Activated T-cell treated with anti-CD3 and anti-CD28 coated beads, Interleukin-2, amount 50 U/mL, for 1 hour (primary cell): ENCODE data around the gene C6orf141.
"Not testable (repeated sequence)": the region's sequence is repeated elsewhere in the genome, so short reads cannot be mapped to it uniquely, and the experiment has no call there.

Experiments
- DNase-seq: peaks from one replicate; pipeline ENCODE4 v3.0.0-alpha.2; 2020

C6orf141 gene

GRCh38 chr6:49582529-49582928 is 32.1 kb downstream of the C6orf141 start:
- no peak for DNase-seq

- DNase-seq = not testable (repeated sequence)
Observed at GRCh38 chr6:49587262-49587661, 36.8 kb downstream of the C6orf141 start.
